RCC 7860 (cell line): Measurements from ENCODE around the gene OPA3.
A peak's percentile ranks its signal among the peaks of the same experiment; 100 is the strongest.
"Not testable (repeated sequence)": the region's sequence is repeated elsewhere in the genome, so short reads cannot be mapped to it uniquely, and the experiment has no call there.

ENCODE experiments used
- DNase-seq: peaks from one replicate; pipeline ENCODE4 v3.0.0-alpha.2; 2015; ENCODE audit warnings: low spot score
- FAIRE-seq: peaks from 2 replicates; lab custom pipeline; 2012; peaks lifted over from hg19 to GRCh38; lab: Jason Lieb, UNC

OPA3 gene

GRCh38 chr19:45523642-45524256 is 60.9 kb downstream of the OPA3 start:
- FAIRE-seq, result peak; percentile 52
- peak; percentile 72 for DNase-seq

GRCh38 chr19:45522010-45522941 is 62.3 kb downstream of the OPA3 start:
- FAIRE-seq (no peak), DNase-seq (no peak)

GRCh38 chr19:45518469-45518826 is 66.2 kb downstream of the OPA3 start:
- FAIRE-seq (no peak), DNase-seq (no peak)

GRCh38 chr19:45517641-45518468 is 66.7 kb downstream of the OPA3 start:
- FAIRE-seq (no peak), DNase-seq (no peak)

GRCh38 chr19:45517238-45517637 is 67.4 kb downstream of the OPA3 start:
- no peak for DNase-seq
- no peak for FAIRE-seq

- no peak for FAIRE-seq
These were observed 68.7 kb downstream of the OPA3 start for GRCh38 chr19:45515807-45516401.

GRCh38 chr19:45515081-45515624 is 69.4 kb downstream of the OPA3 start:
- FAIRE-seq, result no peak

More at GRCh38 chr19:45515807-45516401, 68.7 kb downstream of the OPA3 start:
- DNase-seq, result no peak

GRCh38 chr19:45514376-45515051 is 70.1 kb downstream of the OPA3 start:
- no peak for FAIRE-seq
- no peak for DNase-seq

More at GRCh38 chr19:45515081-45515624, 69.4 kb downstream of the OPA3 start:
- DNase-seq, result no peak

- no peak for DNase-seq
- no peak for FAIRE-seq
These were observed 71.6 kb downstream of the OPA3 start for GRCh38 chr19:45512881-45513483.

- DNase-seq (no peak), FAIRE-seq (no peak)
These were observed 73.5 kb downstream of the OPA3 start for GRCh38 chr19:45511074-45511473.

- not testable (repeated sequence) for FAIRE-seq, DNase-seq
These were observed 74.2 kb downstream of the OPA3 start for GRCh38 chr19:45510352-45510751.

DNA sequence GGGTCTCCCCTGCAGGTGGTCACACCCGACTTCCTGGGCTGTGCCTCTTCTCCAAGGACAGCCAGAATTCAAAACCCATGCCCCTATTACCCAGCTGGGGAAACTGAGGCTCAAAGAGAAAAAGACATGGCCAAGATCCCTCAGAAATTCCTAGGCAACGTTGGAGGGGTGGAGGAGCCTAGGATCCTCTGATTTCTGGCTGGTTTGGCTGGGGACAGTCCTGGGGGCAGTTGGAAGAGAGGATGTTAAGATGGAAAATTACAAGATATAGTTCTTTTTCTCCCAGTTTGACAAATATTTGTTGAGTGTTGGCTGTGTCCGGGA is 74.9 kb downstream of the OPA3 start:
- DNase-seq (no peak), FAIRE-seq (no peak)

GRCh38 chr19:45508861-45509691 is 75.5 kb downstream of the OPA3 start:
- FAIRE-seq (no peak), DNase-seq (peak; percentile 57)

- no peak for DNase-seq
- no peak for FAIRE-seq
These were observed 76.2 kb downstream of the OPA3 start for GRCh38 chr19:45508417-45508860.

DNA sequence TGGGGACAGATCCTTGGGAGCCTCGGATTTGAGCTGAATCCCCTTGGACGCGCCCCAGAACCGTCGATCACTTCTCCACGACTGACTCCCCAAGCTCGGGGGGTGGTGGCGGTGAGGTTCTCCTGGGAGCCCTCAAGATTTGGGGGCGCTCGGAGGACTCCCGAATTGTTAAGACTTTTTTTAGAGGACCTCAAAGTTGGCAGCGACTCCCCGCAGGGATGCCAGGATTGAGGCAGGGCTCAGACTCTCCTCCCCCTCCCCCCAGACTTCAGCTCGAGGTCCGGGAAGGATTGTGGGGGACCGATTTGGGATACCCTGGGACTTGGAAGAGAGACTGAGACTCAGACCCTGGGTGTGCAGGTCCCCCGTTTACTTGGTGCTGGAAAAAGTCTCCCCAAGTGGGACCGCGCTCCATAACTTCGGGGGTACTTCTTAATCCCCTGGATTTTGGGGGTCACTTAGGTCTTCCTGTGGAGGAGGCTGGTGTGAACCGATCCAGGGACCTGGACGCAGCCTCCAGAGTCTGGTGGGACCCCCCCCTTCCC is 76.7 kb downstream of the OPA3 start:
- no peak for FAIRE-seq
- no peak for DNase-seq

DNA sequence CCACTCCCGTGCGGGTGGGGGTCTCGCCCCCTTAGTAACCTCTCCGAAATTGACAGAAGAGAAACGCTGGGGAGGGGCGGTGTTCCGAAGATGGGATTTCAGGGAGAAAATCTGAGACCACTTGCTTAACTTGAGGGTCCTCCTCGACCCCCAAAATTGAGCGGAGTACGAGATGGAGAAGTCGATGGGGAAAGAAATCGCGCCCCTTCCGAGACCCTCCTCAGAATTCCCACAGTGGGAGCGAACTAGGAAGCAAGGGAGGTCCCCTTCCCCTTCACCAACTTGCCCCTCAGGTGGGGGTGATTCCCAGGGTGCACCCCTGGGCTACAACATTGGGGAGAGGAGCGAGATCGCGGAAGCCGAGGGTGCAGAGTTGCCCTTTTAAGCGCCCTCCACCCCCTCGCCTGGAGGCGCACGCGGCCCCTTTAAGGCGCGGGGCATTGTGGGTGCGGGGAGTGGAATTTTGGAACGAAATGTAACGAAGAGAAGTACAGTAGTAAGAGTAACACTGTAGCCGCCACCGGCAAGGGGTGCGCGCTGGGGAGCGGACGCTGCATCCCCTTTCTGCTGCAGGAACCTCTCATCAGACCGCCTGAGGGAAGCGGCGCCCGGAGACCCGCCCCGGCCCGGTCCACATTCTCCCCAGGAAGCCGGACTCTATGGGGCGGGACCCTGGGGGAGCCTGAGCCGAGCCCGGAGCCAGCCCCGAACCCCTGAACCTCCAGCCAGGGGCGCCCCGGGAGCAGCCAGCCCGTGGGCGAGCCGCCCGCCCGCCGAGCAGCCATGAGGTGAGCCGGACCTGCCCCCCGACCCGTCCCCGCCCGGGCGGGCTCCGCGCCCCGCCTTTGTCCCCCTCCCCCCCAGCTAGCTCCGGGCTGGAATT is 77.4 kb downstream of the OPA3 start, which contains the start of gene VASP:
VASP (plus strand) TSS at position 491 of the 883 bp plus-strand sequence; CDS start at position 784, 293 bp downstream.
- DNase-seq, result peak; percentile 63
- no peak for FAIRE-seq

GRCh38 chr19:45506246-45506988 is 78.2 kb downstream of the OPA3 start:
- DNase-seq, result peak; percentile 79
- FAIRE-seq, result no peak
